ENCODE results near the gene CECR2. TPM values are rescaled to one million over a fixed set of nuclear protein-coding genes. Genes with fewer than 3 reads are reported as not detected.

CECR2 gene
- polyA plus RNA-seq, 3 donors, result 14.1 to 21.4 (median 14.3) TPM

- DNase-seq (ENCODE audit: extremely low read depth in 1 of 11, low read depth in 9 of 11, low spot score in 4 of 11), result peak in 1 of 11 donors; percentile 36
These were observed 209.0 kb downstream of the CECR2 start for GRCh38 chr22:17578136-17578754.

GRCh38 chr22:17579535-17579981, 210.3 kb downstream of the CECR2 start:
- DNase-seq (ENCODE audit: extremely low read depth in 1 of 11, low read depth in 9 of 11, low spot score in 4 of 11), result no peak

GRCh38 chr22:17580441-17581031, 211.3 kb downstream of the CECR2 start:
- DNase-seq (ENCODE audit: extremely low read depth in 1 of 11, low read depth in 9 of 11, low spot score in 4 of 11), result no peak

- DNase-seq (ENCODE audit: extremely low read depth in 1 of 11, low read depth in 9 of 11, low spot score in 4 of 11), result no peak
These were observed 211.8 kb downstream of the CECR2 start for GRCh38 chr22:17581056-17581455.

- DNase-seq (ENCODE audit: extremely low read depth in 1 of 11, low read depth in 9 of 11, low spot score in 4 of 11), result no peak
These were observed 212.4 kb downstream of the CECR2 start for GRCh38 chr22:17581631-17582030.

- no peak for DNase-seq (ENCODE audit: extremely low read depth in 1 of 11, low read depth in 9 of 11, low spot score in 4 of 11)
These were observed 213.9 kb downstream of the CECR2 start for GRCh38 chr22:17583151-17583550.

GRCh38 chr22:17586831-17587440, 217.7 kb downstream of the CECR2 start:
- DNase-seq (ENCODE audit: extremely low read depth in 1 of 11, low read depth in 9 of 11, low spot score in 4 of 11), result no peak

- no peak for DNase-seq (ENCODE audit: extremely low read depth in 1 of 11, low read depth in 9 of 11, low spot score in 4 of 11)
These were observed 218.4 kb downstream of the CECR2 start for GRCh38 chr22:17587629-17588028.

GRCh38 chr22:17588606-17589005, 219.3 kb downstream of the CECR2 start:
- no peak for DNase-seq (ENCODE audit: extremely low read depth in 1 of 11, low read depth in 9 of 11, low spot score in 4 of 11)

GRCh38 chr22:17589810-17590375, 220.6 kb downstream of the CECR2 start:
- no peak for DNase-seq (ENCODE audit: extremely low read depth in 1 of 11, low read depth in 9 of 11, low spot score in 4 of 11)

- DNase-seq (ENCODE audit: extremely low read depth in 1 of 11, low read depth in 9 of 11, low spot score in 4 of 11), result no peak
These were observed 221.3 kb downstream of the CECR2 start for GRCh38 chr22:17590586-17590985.

- no peak for DNase-seq (ENCODE audit: extremely low read depth in 1 of 11, low read depth in 9 of 11, low spot score in 4 of 11)
These were observed 222.9 kb downstream of the CECR2 start for GRCh38 chr22:17592201-17592600.

- DNase-seq (ENCODE audit: extremely low read depth in 1 of 11, low read depth in 9 of 11, low spot score in 4 of 11), result no peak
These were observed 227.0 kb downstream of the CECR2 start for GRCh38 chr22:17596226-17596625.

- DNase-seq (ENCODE audit: extremely low read depth in 1 of 11, low read depth in 9 of 11, low spot score in 4 of 11), result no peak
These were observed 228.0 kb downstream of the CECR2 start for GRCh38 chr22:17597217-17597616.

GRCh38 chr22:17598318-17598717, 229.1 kb downstream of the CECR2 start:
- no peak for DNase-seq (ENCODE audit: extremely low read depth in 1 of 11, low read depth in 9 of 11, low spot score in 4 of 11)

GRCh38 chr22:17601031-17601430, 231.8 kb downstream of the CECR2 start:
- peak in 1 of 11 donors; percentile 21 for DNase-seq (ENCODE audit: extremely low read depth in 1 of 11, low read depth in 9 of 11, low spot score in 4 of 11)

- no peak for DNase-seq (ENCODE audit: extremely low read depth in 1 of 11, low read depth in 9 of 11, low spot score in 4 of 11)
These were observed 234.4 kb downstream of the CECR2 start for GRCh38 chr22:17603668-17604067.

- DNase-seq (ENCODE audit: extremely low read depth in 1 of 11, low read depth in 9 of 11, low spot score in 4 of 11), result no peak
These were observed 237.2 kb downstream of the CECR2 start for GRCh38 chr22:17606496-17606895.

Data from renal cortex interstitium (tissue), 11 donors.